T1000 (cell line): ENCODE measurements around the gene TTC12.

ENCODE experiments used
- DNase-seq: peaks from one replicate; lab custom pipeline; 2025; ENCODE audit warnings: mixed read lengths; lab: John Stamatoyannopoulos, UW

The TTC12 gene

DNA sequence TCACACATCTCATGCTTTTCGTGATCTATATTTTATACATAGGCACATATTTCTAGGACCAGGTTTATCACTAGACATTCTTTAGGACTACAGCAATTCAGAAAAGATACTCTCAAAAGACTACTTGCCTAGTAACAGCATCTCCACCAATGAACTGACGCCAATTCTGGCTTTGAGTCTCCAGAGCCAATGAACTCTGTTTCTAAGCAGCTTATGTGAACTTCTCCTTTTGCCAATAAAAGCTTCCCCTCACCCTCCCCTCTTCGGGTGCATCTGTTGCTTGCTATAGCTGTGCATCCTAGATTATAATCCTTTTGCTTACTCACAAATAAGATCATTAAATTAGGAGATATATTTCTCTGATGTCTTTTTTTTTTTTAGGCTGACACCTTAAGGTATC lies 61.8 kb downstream of the TTC12 start:
- no peak for DNase-seq

DNA sequence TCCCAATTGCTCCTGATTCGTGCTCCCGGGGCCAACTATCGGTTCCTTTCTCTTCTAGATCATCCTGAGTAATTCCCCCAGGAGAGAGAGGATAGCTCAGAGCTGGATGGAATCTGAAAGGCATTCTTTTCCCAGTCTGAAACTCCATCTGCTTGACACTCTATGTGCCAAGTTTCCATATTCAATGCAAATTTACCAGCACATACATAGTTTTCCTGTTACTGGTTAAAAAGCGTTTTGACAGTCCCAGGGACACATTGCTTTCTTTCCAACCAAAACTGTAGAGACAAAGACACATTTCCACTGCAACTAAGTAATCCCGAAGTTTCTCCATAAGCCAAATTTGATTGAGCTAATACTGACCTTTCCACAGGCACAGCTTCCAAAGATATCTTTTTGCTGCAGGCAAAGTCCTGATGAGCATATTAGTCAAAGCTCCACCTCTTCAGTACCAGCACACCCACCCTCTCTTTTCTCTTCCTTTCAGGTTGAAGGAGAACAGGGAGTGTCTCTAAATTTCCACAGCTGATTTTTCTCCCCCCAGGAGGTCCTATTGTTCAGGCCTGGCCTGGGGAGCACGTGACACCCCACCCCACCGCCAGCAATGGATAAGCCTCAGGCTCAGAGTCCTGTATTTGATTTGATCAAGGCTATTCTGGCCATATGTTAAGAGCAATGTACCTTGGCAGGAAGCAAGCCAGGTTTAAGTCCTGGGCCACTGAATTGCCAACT lies 63.5 kb downstream of the TTC12 start:
- DNase-seq, result no peak

DNA sequence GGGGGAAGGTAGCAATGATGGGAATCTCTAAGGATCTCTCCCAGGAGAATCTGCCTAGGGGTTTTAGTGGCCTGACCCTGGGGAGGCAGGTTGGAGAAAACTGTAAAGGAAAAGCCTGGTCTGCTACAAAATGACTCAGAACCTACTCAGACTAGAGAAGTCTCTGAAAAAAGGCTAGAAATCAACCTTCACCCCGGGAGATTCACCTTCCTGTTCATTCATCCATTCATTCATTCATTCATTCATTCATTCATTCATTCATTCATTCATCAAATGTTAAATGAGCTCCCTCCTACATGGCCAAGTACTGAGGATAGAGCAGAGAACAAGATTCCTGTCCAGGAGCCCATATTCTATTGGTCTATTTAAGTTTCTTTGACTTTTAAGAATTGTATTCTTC lies 64.3 kb downstream of the TTC12 start:
- DNase-seq, result no peak

DNA sequence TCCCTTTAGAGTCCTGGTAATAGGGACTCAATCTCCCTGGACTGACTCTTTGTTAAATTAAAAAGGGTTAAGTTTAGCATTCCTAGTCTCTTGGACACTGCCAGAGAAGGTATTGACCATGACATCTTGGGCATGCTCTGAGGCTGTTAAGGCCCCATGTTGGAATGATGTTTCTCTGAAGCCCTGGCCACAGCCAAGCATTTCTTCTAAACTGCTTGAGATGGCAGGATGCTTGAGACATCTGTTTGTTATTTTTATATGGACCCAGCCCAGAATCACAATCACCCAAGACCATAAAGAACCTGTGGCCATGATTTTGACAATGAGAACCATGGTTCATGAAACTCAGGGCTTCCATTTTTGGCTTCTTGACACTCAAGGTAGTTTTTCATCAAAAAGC lies 67.7 kb downstream of the TTC12 start:
- DNase-seq, result no peak

DNA sequence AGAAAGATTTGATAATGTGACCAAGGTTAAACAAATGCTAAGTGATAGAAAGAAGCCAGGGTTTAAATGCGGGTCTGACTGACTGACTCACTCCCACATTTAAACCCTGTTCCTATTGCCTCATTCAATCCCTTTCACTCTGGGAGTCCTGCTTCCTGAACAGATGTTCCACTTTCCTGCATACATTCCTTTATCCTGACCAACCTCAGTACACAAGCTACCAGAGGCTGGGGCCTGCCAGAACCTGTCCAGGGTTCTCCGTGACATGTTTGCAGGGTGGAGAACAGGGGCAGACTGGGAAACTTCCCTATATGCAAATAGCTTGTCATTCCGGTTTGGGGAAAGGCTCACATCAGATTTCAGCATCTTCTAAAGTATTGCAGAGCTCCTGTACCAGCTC lies 70.2 kb downstream of the TTC12 start:
- DNase-seq, result no peak

DNA sequence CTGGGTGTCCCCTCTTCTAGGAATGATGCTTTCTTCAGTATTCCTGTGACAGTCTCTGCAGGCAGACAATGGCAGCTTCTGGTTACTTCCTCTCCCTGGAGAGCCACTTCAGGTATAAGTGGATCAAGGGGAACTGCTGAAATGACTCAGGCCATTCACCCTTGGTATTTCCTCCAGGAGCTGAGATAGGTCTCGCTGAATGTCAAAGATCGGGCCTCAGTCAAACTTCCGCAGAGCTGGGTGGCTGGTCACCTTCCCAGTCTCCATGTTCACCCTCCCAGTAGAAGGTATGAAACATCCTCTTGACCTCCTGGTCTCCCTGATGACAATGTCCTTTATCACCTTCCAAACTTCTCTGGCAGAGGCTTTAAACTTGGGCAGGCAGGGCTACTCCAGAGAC lies 71.4 kb downstream of the TTC12 start:
- no peak for DNase-seq

DNA sequence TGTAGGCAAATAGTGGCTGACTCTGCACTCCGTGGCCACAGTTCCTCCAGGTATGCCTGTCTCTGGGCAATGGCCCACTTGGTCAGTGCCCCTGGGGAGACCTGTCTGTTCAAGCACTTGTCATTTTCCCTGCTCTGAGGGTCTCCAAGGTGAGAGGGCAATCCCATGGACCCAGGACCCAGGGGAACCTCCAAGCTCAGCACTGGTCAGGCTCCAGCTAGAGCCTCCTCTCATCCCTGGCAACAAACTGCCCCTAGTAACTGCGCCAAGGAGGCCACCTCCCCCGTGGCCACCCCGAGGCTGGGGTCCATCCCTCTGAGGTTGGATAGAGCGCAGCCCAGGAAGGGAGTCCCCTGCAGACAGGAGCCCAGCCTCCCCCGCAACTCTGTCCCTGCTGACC lies 72.5 kb downstream of the TTC12 start:
- DNase-seq, result no peak

DNA sequence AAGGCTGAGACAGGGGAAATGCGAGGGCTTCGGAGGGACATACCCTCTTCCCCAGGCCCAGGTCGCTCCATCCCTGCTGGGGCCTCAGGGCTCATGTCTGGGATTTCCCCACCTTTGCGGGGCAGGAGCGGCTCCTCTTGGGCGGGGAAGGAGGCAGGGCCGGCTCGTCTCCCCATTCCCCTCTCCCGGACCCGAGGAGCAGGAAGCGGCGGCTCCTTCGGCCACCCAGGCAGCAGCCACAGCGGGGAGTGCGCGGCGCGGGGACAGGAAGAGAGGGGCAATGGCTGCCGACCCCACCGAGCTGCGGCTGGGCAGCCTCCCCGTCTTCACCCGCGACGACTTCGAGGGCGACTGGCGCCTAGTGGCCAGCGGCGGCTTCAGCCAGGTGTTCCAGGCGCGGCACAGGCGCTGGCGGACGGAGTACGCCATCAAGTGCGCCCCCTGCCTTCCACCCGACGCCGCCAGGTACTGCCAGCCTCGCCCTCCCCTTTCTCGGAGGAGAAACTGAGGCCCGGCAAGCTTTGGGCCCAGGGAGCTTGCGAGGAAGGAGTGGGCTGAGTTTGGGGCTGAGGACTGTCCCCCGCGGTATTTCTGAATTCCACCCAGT lies 73.3 kb downstream of the TTC12 start, which contains the start of gene ANKK1:
ANKK1 (plus strand) TSS at position 175 of the 607 bp plus-strand sequence; CDS start at position 281, 106 bp downstream.
- no peak for DNase-seq

DNA sequence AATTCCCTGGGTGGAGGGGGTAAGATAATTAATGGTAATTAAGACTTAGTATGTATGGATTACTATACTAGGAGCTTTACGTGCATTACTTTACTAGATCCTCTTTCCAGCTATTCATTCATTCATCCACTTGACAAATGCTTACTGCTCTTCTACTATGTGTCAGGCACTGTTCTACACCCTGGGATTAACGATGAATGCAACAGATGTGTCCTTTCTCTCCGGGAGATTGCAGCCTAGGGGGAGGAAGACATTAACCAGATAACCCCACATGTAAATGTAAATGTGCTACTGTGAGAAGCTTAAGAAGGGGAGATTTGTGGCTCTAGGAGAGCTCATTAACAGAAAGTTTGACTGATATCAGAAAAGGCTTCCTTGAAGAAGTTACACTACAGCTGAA lies 74.9 kb downstream of the TTC12 start:
- no peak for DNase-seq

DNA sequence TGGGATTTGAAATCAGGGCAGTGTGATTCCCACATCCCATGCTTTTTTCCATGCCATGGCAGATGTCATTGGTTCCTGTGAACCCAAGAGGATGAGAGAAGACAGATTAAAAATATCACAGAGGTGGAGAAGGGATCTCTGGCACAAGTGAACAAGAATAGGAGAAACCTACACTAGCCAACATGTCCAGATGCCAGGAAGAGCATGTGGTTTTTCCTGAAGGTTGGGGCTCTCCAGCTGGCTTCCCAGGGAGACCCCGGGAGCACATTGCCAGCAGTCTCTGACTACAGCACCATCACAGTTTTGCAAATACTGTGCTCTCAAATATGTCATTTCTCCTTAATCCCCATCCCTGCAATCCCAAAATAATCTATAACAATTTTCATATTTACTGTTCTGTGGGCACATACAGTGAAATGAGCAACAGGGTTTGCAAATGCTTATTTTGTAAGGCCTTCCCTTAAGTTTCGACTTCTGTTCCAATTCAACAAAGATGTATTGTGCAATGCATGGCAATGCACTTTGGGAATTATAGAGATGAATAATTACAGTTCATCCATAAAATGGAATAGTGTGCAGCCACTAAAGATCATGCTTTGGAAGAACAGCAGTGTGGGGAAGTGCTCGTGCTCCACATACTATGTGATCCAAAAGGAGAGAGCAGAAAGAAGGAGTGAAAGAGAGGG lies 78.0 kb downstream of the TTC12 start:
- no peak for DNase-seq

DNA sequence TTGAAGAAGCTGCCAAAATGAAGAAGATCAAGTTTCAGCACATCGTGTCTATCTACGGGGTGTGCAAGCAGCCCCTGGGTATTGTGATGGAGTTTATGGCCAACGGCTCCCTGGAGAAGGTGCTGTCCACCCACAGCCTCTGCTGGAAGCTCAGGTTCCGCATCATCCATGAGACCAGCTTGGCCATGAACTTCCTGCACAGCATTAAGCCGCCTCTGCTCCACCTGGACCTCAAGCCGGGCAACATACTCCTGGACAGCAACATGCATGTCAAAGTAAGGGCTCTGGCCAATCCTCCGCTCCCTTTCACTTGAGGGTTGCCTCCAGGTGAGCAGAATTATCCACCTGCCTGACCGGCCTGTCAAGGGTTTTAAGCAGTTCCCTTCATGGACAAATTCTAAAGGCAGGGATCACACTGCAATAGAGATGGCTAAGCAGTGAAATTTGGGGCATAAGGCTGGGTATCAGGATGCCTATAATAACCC lies 79.2 kb downstream of the TTC12 start:
- DNase-seq, result no peak

DNA sequence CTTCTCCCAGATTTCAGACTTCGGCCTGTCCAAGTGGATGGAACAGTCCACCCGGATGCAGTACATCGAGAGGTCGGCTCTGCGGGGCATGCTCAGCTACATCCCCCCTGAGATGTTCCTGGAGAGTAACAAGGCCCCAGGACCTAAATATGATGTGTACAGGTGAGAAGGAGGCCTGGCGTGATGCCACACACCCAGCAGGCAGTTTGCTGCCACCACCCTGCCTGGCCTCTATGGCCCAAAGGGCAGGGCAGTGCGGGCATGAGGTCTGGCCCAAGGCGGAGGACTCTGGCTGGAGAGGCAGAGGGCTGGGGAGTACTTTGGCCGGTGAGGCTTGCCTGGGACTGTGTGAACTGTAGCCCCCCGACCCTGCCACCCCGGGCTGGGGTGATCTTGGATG lies 80.5 kb downstream of the TTC12 start:
- DNase-seq, result no peak

DNA sequence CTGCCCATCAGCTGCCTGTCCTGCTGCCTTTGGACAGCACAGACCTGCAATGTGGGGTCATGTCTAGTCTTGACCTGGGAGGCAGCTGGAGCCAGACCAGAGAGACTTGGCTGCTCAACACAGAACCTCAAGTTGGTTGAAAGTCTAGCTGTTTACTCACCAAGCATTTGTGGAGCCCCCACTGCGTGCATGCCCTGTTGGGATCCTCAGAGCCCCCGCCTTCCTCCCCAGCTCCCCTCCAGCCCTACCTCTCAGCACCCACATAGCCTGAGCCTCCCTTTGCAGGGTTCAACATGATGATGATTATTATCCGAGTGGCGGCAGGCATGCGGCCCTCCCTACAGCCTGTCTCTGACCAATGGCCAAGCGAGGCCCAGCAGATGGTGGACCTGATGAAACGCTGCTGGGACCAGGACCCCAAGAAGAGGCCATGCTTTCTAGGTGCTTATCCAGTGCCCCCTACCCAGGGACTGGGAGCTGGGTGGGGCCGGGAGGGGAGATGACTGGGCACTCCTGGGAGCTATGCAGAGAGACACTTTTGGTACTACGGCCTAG lies 81.5 kb downstream of the TTC12 start:
- DNase-seq, result no peak

DNA sequence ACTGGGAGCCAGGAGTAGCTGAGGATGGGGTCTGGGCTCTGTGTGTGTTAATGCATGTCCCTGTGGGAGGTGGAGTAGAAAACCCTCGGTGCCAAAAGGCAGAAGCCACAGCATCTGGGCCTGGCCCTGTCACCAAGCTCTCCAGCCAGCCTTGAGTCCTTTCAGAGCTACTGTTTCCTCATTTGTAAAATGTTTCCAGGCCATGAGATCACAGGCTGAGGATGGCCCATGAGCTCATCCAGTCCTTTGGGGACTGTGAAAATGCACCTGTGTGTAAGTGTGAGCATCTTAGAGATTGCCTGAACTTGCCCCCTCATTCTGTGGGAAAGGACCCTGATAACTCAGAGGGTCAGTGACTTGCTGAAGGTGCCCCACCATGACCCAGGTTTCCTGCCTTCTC lies 82.3 kb downstream of the TTC12 start:
- no peak for DNase-seq

DNA sequence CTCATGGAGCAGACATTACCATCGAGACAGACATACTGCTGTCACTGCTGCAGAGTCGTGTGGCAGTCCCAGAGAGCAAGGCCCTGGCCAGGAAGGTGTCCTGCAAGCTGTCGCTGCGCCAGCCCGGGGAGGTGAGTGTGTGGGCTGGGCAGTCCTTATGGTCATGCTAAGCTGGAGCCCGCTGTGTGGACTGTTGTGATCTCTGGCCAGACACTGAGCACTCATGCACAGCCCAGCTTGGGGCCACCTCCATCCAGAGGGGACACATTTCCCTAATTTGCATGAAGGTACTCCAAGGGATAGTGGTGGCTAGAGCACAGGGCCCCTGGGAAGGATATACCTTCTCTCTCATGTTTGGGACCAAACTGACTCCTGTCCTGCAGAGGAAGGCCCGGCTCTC lies 82.8 kb downstream of the TTC12 start:
- DNase-seq, result no peak

DNA sequence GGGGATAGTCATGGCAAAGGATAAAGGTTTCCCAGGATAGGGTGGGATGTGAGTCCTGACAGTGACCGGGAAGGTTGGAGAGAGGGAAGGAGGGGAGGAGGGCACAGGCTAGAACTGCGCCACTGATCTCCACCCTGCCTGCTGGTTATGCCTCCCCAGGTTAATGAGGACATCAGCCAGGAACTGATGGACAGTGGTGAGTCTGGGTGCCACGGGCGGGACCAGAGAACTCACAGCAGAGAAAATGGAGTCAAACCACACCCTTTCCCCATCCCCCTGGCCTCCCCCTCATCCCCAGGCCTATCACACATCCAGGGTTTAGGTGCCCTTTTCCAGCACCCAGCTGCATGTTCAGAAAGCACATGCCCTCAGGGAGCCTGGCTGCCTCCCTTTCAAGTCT lies 83.4 kb downstream of the TTC12 start:
- no peak for DNase-seq

DNA sequence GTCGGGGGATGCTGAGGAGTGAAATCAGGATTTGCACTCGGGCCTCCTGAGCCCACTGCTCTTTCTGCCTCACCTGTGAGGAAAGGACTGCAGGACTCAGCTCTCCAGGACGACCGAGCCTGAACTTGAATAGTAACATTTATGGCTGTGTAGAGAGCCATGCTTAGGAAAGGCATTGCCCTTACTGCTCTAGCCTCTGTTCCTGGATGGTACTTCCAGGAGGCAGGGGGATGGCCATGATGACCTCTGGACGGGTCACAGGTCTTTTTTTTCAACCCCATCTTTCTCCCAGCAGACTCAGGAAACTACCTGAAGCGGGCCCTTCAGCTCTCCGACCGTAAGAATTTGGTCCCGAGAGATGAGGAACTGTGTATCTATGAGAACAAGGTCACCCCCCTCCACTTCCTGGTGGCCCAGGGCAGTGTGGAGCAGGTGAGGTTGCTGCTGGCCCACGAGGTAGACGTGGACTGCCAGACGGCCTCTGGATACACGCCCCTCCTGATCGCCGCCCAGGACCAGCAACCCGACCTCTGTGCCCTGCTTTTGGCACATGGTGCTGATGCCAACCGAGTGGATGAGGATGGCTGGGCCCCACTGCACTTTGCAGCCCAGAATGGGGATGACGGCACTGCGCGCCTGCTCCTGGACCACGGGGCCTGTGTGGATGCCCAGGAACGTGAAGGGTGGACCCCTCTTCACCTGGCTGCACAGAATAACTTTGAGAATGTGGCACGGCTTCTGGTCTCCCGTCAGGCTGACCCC lies 84.5 kb downstream of the TTC12 start:
- no peak for DNase-seq

DNA sequence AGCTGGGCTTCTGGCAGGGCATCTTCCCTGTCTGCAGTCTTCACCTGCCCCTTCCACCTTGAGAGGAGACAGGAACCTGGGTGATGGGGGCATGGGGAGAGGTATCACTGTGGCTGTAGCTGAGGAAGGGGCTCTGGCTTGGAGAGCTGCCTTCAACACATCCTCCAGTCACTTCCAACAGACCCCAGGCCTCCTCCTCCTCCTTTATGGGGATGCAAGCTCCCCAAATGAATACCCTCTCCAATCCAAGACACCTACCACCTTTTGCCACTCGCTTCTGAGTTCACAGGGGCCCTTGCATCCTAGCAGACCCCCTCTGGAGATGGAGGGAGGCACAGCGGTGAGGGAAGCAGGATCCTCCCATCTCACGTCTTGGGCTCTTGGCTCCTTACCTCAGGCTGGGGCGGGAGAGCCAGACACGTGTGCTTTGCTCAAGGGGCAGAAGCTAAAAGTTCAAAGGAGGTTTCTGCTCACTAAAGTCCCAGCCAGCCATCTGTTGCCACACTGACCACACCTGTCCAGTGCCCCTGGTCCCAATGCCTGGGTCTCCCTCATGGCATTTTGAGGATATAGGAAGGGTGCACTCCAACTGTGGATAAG lies 86.3 kb downstream of the TTC12 start:
- DNase-seq, result no peak

DNA sequence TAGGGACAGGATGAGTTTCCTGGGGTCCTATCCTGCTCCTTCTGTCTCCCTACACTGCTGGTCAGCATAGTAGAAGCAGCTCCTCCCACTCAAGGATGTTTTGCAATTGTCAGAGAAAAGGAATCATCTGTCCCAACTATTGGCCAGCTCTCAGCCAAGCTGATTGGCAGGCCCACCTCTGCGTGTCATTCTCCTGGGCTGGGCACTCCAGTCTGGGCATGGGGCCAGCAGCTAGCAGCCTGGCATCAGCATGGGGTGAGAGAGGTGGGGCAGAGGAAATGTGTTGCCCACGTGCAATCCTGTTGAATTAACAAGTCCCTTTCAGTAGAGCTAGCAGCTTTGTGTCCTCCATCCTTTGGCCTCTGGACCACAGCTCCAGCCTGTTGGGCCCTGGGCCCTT lies 87.3 kb downstream of the TTC12 start:
- no peak for DNase-seq

DNA sequence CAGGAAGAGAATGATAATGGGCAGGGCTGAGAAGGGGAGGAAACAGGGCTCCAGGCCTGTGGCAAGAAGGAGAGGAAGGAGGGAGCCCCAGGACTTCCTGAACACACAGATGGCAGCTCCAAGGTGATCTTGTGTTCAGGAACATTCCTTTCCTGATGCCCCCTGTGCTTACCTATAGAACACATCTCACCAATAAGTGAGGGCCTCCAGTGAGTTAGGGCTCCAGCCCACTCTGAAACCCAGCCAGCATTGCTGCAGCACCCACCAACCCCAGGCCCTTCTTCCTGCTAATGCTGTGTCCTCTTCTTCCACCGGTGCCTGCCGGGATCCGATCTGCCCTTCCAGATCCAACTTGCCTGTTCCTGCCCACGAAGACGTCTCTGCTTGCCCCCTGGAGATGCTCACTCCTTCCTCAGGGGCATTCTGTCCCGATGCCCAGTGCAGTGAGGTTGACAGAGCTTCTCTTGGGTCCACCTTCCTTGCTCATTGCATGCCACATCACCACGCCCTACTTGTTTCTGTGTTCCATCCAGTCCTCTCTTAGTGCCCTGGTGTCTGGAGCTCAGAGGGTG lies 90.6 kb downstream of the TTC12 start:
- DNase-seq, result no peak

DNA sequence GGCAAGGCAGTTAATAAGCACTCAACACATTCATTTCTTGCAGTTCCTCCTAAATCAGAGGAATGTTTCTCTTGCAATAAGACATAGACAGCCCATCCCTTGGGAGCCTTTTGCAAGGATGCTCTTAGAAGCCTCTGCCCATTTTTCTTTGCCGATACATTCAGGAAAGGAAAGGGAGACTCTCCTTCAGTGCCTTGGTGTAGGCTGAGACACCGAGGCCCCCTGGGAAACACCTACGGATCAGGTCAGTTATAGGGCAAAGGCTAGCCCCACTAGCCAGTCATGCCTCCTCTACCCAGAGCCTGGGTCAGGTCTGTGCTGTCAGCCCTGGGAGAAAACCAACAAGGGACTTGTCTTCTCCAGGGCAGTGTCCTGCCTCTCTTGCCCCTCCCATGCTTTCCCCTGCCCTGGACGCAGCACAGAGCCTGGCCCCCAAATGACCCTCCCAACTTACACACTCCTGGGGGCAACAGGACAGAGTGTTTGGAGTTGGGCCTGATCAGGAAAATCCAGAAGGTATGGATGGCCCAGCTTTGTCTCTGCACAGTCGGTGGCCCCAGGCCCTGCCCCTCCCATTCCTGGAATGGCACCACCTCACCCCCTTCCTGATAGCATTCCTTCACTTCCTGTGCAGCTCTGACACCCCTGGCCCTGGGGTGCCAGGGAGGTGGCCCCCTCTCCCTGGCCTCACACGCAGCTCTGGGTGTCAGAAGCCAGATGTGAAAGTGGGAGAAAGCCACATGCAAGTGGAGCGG lies 91.5 kb downstream of the TTC12 start:
- DNase-seq, result no peak
